Posterior cingulate gyrus (tissue), 11 donors: ENCODE measurements around the gene COL28A1.
A peak's percentile ranks its signal among the peaks of the same experiment; 100 is the strongest.
"Not testable (repeated sequence)": the region's sequence is repeated elsewhere in the genome, so short reads cannot be mapped to it uniquely, and the experiment has no call there.

Source experiments
- DNase-seq, 10 donors: peaks; one replicate each; pipeline versions ENCODE4 v3.0.0 to v3.0.0-alpha.2; 2020 to 2021; ENCODE audit warnings: mixed read lengths in 3 of 10
- intact Hi-C: fragments of 100-400 bp; cut with DNase I; formaldehyde crosslinking; loops from one replicate; pipeline ENCODE4 v1.15.1; 2023

COL28A1 gene

GRCh38 chr7:7426676-7427075 lies 109.0 kb downstream of the COL28A1 start:
- no peak for DNase-seq
- intact Hi-C loops, result loop anchor here (2.0 to 10.0 kb wide), 3 partner anchors 244 to 868 kb away; partner anchors contain the start of gene C1GALT1

GRCh38 chr7:7425321-7425720 lies 110.4 kb downstream of the COL28A1 start:
- no peak for DNase-seq
- intact Hi-C loops, result loop anchor here (10.0 kb wide), 1 partner anchor 869 kb away; no protein-coding TSS in a partner anchor

GRCh38 chr7:7424151-7424873 lies 111.4 kb downstream of the COL28A1 start:
- intact Hi-C loops, result loop anchor here (1.0 to 10.0 kb wide), 2 partner anchors 116 to 870 kb away; no protein-coding TSS in a partner anchor
- peak in 8 of 10 donors; percentile 28 to 88 (median 65) for DNase-seq

GRCh38 chr7:7422641-7423040 lies 113.0 kb downstream of the COL28A1 start:
- intact Hi-C loops, result loop anchor here (10.0 kb wide), 1 partner anchor 872 kb away; no protein-coding TSS in a partner anchor
- no peak for DNase-seq

- DNase-seq, result no peak
- intact Hi-C loops, result loop anchor here (10.0 kb wide), 1 partner anchor 873 kb away; no protein-coding TSS in a partner anchor
These were observed 113.8 kb downstream of the COL28A1 start for GRCh38 chr7:7421826-7422225.

GRCh38 chr7:7418997-7419396 lies 116.7 kb downstream of the COL28A1 start:
- intact Hi-C loops, result no loop called here
- no peak for DNase-seq

GRCh38 chr7:7417851-7418250 lies 117.8 kb downstream of the COL28A1 start:
- intact Hi-C loops, result no loop called here
- DNase-seq, result no peak

GRCh38 chr7:7417414-7417813 lies 118.3 kb downstream of the COL28A1 start:
- no peak for DNase-seq
- intact Hi-C loops, result no loop called here

- DNase-seq, result no peak
- intact Hi-C loops, result no loop called here
These were observed 119.4 kb downstream of the COL28A1 start for GRCh38 chr7:7416031-7416858.

GRCh38 chr7:7414791-7415603 lies 120.7 kb downstream of the COL28A1 start:
- intact Hi-C loops, result no loop called here
- no peak for DNase-seq

GRCh38 chr7:7408001-7408770 lies 127.5 kb downstream of the COL28A1 start:
- intact Hi-C loops, result no loop called here
- no peak for DNase-seq

- no peak for DNase-seq
- intact Hi-C loops, result no loop called here
These were observed 130.2 kb downstream of the COL28A1 start for GRCh38 chr7:7405461-7405860.

- DNase-seq, result no peak
- intact Hi-C loops, result no loop called here
These were observed 136.0 kb downstream of the COL28A1 start for GRCh38 chr7:7399707-7400106.

- intact Hi-C loops, result no loop called here
These were observed 139.9 kb downstream of the COL28A1 start for GRCh38 chr7:7395785-7396184.

GRCh38 chr7:7388164-7388563 lies 147.5 kb downstream of the COL28A1 start:
- intact Hi-C loops, DNase-seq: not testable (repeated sequence)

More at GRCh38 chr7:7395785-7396184, 139.9 kb downstream of the COL28A1 start:
- no peak for DNase-seq

GRCh38 chr7:7385421-7385820 lies 150.3 kb downstream of the COL28A1 start:
- DNase-seq, result no peak
- intact Hi-C loops, result no loop called here

GRCh38 chr7:7384228-7384627 lies 151.4 kb downstream of the COL28A1 start:
- no peak for DNase-seq
- intact Hi-C loops, result no loop called here

- intact Hi-C loops, result no loop called here
- no peak for DNase-seq
These were observed 160.1 kb downstream of the COL28A1 start for GRCh38 chr7:7375538-7375937.

GRCh38 chr7:7370076-7370475 lies 165.6 kb downstream of the COL28A1 start:
- intact Hi-C loops, result no loop called here
- no peak for DNase-seq

- no peak for DNase-seq
- intact Hi-C loops, result no loop called here
These were observed 166.5 kb downstream of the COL28A1 start for GRCh38 chr7:7369134-7369533.
